Measurements from ENCODE around the gene PTGES. TPM values are rescaled to one million over a fixed set of nuclear protein-coding genes. Genes with fewer than 3 reads are reported as not detected.
"Not testable (repeated sequence)": the region's sequence is repeated elsewhere in the genome, so short reads cannot be mapped to it uniquely, and the experiment has no call there.

PTGES gene
- total RNA-seq, 2 experiments from 2014 or later = 0.09 to 0.16 TPM

- Mint-ChIP-seq H3K4me3 (no peak overlapping the region), H3K27ac (no peak overlapping the region), H3K27me3 (peaks cover 3% of the 10 kb centered on the region), H3K4me1 (peaks cover 11% of the 10 kb centered on the region), H3K36me3 (ENCODE audit: low read depth) (no peaks in the 10 kb centered on the region), H3K9me3 (ENCODE audit: low read depth) (no peaks in the 10 kb centered on the region)
- ATAC-seq (no peak), DNase-seq (no peak)
- intact Hi-C loops (cut with DNase I, micrococcal nuclease) = no loop called here
- POLR2A ChIA-PET = interaction anchor here (0.7 kb wide), 1 partner anchor 18 kb away, joined by 3 read pairs; no protein-coding TSS in a partner anchor
- CTCF ChIA-PET = interaction anchor here (0.6 to 1.7 kb wide), 7 partner anchors 9 to 132 kb away, joined by 3 to 7 read pairs (median 4); no protein-coding TSS in a partner anchor
These were observed 6.5 kb upstream of the PTGES start for GRCh38 chr9:129759319-129759718.

GRCh38 chr9:129757045-129757444 lies 4.2 kb upstream of the PTGES start:
- Mint-ChIP-seq H3K9me3 (ENCODE audit: low read depth) (no peaks in the 10 kb centered on the region), H3K4me3 (no peak overlapping the region), H3K4me1 (peaks cover 20% of the 10 kb centered on the region), H3K27ac (no peak overlapping the region), H3K27me3 (peaks cover 3% of the 10 kb centered on the region), H3K36me3 (ENCODE audit: low read depth) (no peaks in the 10 kb centered on the region)
- DNase-seq (no peak), ATAC-seq (no peak)
- intact Hi-C loops (cut with DNase I, micrococcal nuclease) = no loop called here
- POLR2A ChIA-PET = no interaction called here
- CTCF ChIA-PET = interaction anchor here (1.7 kb wide), 1 partner anchor 30 kb away, joined by 6 read pairs; no protein-coding TSS in a partner anchor

GRCh38 chr9:129756191-129756590 lies 3.3 kb upstream of the PTGES start:
- ATAC-seq (no peak), DNase-seq (no peak)
- intact Hi-C loops (cut with DNase I, micrococcal nuclease) = no loop called here
- ChIA-PET CTCF (interaction anchor here (0.8 to 1.7 kb wide), 3 partner anchors 18 to 29 kb away, joined by 3 to 6 read pairs (median 3); no protein-coding TSS in a partner anchor), POLR2A (interaction anchor here (0.5 kb wide), 2 partner anchors 28 to 98 kb away, joined by 3 to 5 read pairs; no protein-coding TSS in a partner anchor)
- no peaks in the 10 kb centered on the region for H3K36me3 Mint-ChIP-seq (ENCODE audit: low read depth)
- no peaks in the 10 kb centered on the region for H3K9me3 Mint-ChIP-seq (ENCODE audit: low read depth)
- H3K27ac Mint-ChIP-seq = no peak overlapping the region
- H3K4me1 Mint-ChIP-seq = peaks cover 20% of the 10 kb centered on the region
- no peak overlapping the region for H3K4me3 Mint-ChIP-seq
- H3K27me3 Mint-ChIP-seq = peaks cover 3% of the 10 kb centered on the region

- ChIA-PET CTCF (interaction anchor here (0.7 to 1.7 kb wide), 3 partner anchors 17 to 240 kb away, joined by 3 to 6 read pairs (median 3); no protein-coding TSS in a partner anchor), POLR2A (no interaction called here)
- Mint-ChIP-seq H3K27me3 (peaks cover 3% of the 10 kb centered on the region), H3K4me3 (no peak overlapping the region), H3K9me3 (ENCODE audit: low read depth) (no peaks in the 10 kb centered on the region), H3K4me1 (peaks cover 20% of the 10 kb centered on the region), H3K36me3 (ENCODE audit: low read depth) (no peaks in the 10 kb centered on the region), H3K27ac (no peak overlapping the region)
- no peak for DNase-seq
- ATAC-seq = no peak
- intact Hi-C loops (cut with DNase I, micrococcal nuclease) = no loop called here
These were observed 2.3 kb upstream of the PTGES start for GRCh38 chr9:129755151-129755550.

GRCh38 chr9:129751841-129752801 lies 721 bp downstream of the PTGES start:
- no peaks in the 10 kb centered on the region for H3K9me3 Mint-ChIP-seq (ENCODE audit: low read depth)
- CTCF ChIA-PET = interaction anchor here (0.6 to 1.4 kb wide), 5 partner anchors 14 to 364 kb away, joined by 3 to 5 read pairs (median 4); no protein-coding TSS in a partner anchor
- H3K4me1 Mint-ChIP-seq = peaks cover 14% of the 10 kb centered on the region
- ATAC-seq = no peak
- intact Hi-C loops (cut with DNase I, micrococcal nuclease) = no loop called here
- no peaks in the 10 kb centered on the region for H3K36me3 Mint-ChIP-seq (ENCODE audit: low read depth)
- no peaks in the 10 kb centered on the region for H3K27me3 Mint-ChIP-seq
- DNase-seq = no peak
- POLR2A ChIA-PET = no interaction called here
- H3K27ac Mint-ChIP-seq = no peak overlapping the region
- H3K4me3 Mint-ChIP-seq = peak overlapping the region; percentile 23

- DNase-seq = no peak
- Mint-ChIP-seq H3K4me1 (peaks cover 11% of the 10 kb centered on the region), H3K9me3 (ENCODE audit: low read depth) (no peaks in the 10 kb centered on the region), H3K36me3 (ENCODE audit: low read depth) (no peaks in the 10 kb centered on the region), H3K27me3 (no peaks in the 10 kb centered on the region), H3K27ac (no peak overlapping the region), H3K4me3 (no peak overlapping the region)
- CTCF ChIA-PET = interaction anchor here (1.4 to 2.9 kb wide), 3 partner anchors 9 to 12 kb away, joined by 3 to 14 read pairs (median 4); no protein-coding TSS in a partner anchor
- no peak for ATAC-seq
- POLR2A ChIA-PET = no interaction called here
- intact Hi-C loops (cut with DNase I, micrococcal nuclease) = no loop called here
These were observed 2.7 kb downstream of the PTGES start for GRCh38 chr9:129750013-129750638.

- Mint-ChIP-seq H3K36me3 (ENCODE audit: low read depth) (no peaks in the 10 kb centered on the region), H3K4me1 (peaks cover 11% of the 10 kb centered on the region), H3K9me3 (ENCODE audit: low read depth) (no peaks in the 10 kb centered on the region), H3K27me3 (no peaks in the 10 kb centered on the region), H3K4me3 (no peak overlapping the region), H3K27ac (no peak overlapping the region)
- ATAC-seq (no peak), DNase-seq (no peak)
- intact Hi-C loops (cut with DNase I, micrococcal nuclease) = no loop called here
- ChIA-PET CTCF (interaction anchor here (0.6 to 2.9 kb wide), 4 partner anchors 10 to 574 kb away, joined by 3 to 14 read pairs (median 4); no protein-coding TSS in a partner anchor), POLR2A (no interaction called here)
These were observed 3.3 kb downstream of the PTGES start for GRCh38 chr9:129749575-129749974.

GRCh38 chr9:129749052-129749451 lies 3.8 kb downstream of the PTGES start:
- DNase-seq; H3K9me3 Mint-ChIP-seq (ENCODE audit: low read depth); H3K27me3 Mint-ChIP-seq; H3K27ac Mint-ChIP-seq; ATAC-seq; H3K36me3 Mint-ChIP-seq (ENCODE audit: low read depth); intact Hi-C loops (cut with DNase I, micrococcal nuclease); POLR2A ChIA-PET; H3K4me3 Mint-ChIP-seq: not testable (repeated sequence)
- H3K4me1 Mint-ChIP-seq = peaks cover 11% of the 10 kb centered on the region
- CTCF ChIA-PET = interaction anchor here (0.6 to 2.9 kb wide), 3 partner anchors 11 to 574 kb away, joined by 3 to 14 read pairs (median 3); no protein-coding TSS in a partner anchor

GRCh38 chr9:129748249-129748648 lies 4.6 kb downstream of the PTGES start:
- ATAC-seq = peak; percentile 36
- POLR2A ChIA-PET = no interaction called here
- Mint-ChIP-seq H3K27ac (no peak overlapping the region), H3K27me3 (no peaks in the 10 kb centered on the region), H3K4me3 (no peak overlapping the region), H3K4me1 (peaks cover 11% of the 10 kb centered on the region), H3K9me3 (ENCODE audit: low read depth) (no peaks in the 10 kb centered on the region), H3K36me3 (ENCODE audit: low read depth) (no peaks in the 10 kb centered on the region)
- CTCF ChIA-PET = interaction anchor here (0.6 to 2.9 kb wide), 2 partner anchors 10 to 104 kb away, joined by 3 to 14 read pairs; no protein-coding TSS in a partner anchor
- DNase-seq = no peak
- intact Hi-C loops (cut with DNase I, micrococcal nuclease) = no loop called here

GRCh38 chr9:129746092-129746777 lies 6.6 kb downstream of the PTGES start:
- ATAC-seq (no peak), DNase-seq (no peak)
- intact Hi-C loops (cut with DNase I, micrococcal nuclease) = no loop called here
- Mint-ChIP-seq H3K27me3 (no peaks in the 10 kb centered on the region), H3K36me3 (ENCODE audit: low read depth) (no peaks in the 10 kb centered on the region), H3K4me1 (peaks cover 3% of the 10 kb centered on the region), H3K4me3 (no peak overlapping the region), H3K27ac (no peak overlapping the region), H3K9me3 (ENCODE audit: low read depth) (no peaks in the 10 kb centered on the region)
- POLR2A ChIA-PET = interaction anchor here (0.7 kb wide), 1 partner anchor 107 kb away, joined by 4 read pairs; no protein-coding TSS in a partner anchor
- CTCF ChIA-PET = interaction anchor here (1.0 to 1.4 kb wide), 2 partner anchors 9 to 36 kb away, joined by 4 to 9 read pairs; no protein-coding TSS in a partner anchor

GRCh38 chr9:129745200-129745599 lies 7.6 kb downstream of the PTGES start:
- H3K9me3 Mint-ChIP-seq (ENCODE audit: low read depth) = no peaks in the 10 kb centered on the region
- no peaks in the 10 kb centered on the region for H3K36me3 Mint-ChIP-seq (ENCODE audit: low read depth)
- H3K27me3 Mint-ChIP-seq = no peaks in the 10 kb centered on the region
- CTCF ChIA-PET = no interaction called here
- no peak overlapping the region for H3K4me3 Mint-ChIP-seq
- intact Hi-C loops (cut with DNase I, micrococcal nuclease) = no loop called here
- DNase-seq = no peak
- ATAC-seq = no peak
- POLR2A ChIA-PET = interaction anchor here (0.7 kb wide), 1 partner anchor 131 kb away, joined by 8 read pairs; no protein-coding TSS in a partner anchor
- no peak overlapping the region for H3K27ac Mint-ChIP-seq
- H3K4me1 Mint-ChIP-seq = peaks cover 3% of the 10 kb centered on the region
